PC-3 (cell line): ENCODE data around the gene ABCD3.

Experiments used
- CTCF ChIP-seq: fragments of 300-600 bp; sonication (generic); conservative IDR thresholded peaks from 2 replicates; pipeline ENCODE4 v1.5.1; 2017; ENCODE audit warnings: antibody characterized with exemption, low read depth, mild to moderate bottlenecking, low read length
- EZH2 ChIP-seq: fragments of 300-600 bp; sonication (generic); IDR thresholded peaks from one replicate; pipeline ENCODE4 v1.6.1; 2017; ENCODE audit warnings: antibody characterized with exemption, mild to moderate bottlenecking, low read length; ENCODE audit not compliant: unreplicated experiment

GRCh38 chr1:94395231-94395630 is 23.0 kb upstream of the ABCD3 start:
- TF ChIP-seq CTCF (no peak), EZH2 (no peak)
